HG03575 (cell line): ENCODE measurements around the gene NPC1.

Source experiments
- ATAC-seq: cut with Tn5 transposase; IDR thresholded peaks from one replicate; pipeline ENCODE4 v1.9.1; 2021; ENCODE audit not compliant: unreplicated experiment, insufficient number of reproducible peaks, low FRiP score; ENCODE audit errors: extremely low read depth

Gene NPC1

DNA sequence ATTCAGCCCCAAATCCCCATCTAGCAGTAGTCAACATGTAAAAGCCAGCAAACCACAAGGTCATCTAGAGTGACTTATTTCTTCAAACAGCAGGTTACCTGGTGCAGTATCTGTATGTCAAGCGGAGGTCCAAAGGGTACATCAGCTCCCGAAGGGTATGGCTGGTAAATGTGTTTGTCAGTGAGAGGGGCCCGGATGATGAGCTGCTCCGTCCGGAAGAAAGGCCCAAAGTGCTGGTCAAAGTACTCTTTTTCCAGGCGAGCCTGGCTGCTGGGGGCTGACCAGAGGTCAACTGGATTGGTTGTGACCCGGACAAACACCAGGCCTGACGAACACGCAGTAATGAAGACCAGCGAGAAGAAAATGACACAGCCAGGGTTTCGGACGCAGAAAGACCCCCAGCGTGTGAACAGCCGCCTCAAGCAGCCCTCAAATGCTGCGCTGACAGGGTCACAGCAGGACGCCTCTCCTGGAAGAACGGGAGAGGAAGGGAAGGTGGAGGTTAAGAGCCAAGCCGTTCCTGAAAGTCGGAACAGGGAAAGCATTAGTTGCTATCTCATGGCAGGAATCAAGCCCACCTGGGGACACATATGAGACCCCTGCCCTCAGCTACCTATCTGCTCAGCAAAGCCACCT, 30.0 kb downstream of the NPC1 start:
- ATAC-seq = no peak

DNA sequence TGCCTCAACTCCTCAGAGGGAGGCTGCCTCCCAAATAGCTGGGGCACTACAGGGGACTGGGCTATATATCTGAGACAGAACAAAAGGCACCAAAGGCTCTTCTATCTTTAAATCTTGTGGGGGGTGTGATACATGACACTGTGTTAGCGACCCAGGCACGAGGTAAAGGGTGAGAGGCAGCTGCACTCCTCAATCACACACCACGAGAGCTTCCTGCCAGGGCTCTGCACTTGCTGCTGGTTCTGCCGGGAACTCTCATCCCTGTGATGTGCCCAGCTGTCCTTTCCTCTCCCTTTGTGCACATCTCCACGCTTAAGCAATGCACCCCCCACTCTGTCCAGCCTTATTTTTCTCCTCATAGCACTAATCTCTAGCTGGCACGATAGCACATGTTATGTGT, 32.4 kb downstream of the NPC1 start:
- ATAC-seq = no peak

GRCh38 chr18:23552505-23552904, 33.8 kb downstream of the NPC1 start:
- ATAC-seq = no peak

- no peak for ATAC-seq
These were observed 34.3 kb downstream of the NPC1 start for GRCh38 chr18:23551978-23552377.

DNA sequence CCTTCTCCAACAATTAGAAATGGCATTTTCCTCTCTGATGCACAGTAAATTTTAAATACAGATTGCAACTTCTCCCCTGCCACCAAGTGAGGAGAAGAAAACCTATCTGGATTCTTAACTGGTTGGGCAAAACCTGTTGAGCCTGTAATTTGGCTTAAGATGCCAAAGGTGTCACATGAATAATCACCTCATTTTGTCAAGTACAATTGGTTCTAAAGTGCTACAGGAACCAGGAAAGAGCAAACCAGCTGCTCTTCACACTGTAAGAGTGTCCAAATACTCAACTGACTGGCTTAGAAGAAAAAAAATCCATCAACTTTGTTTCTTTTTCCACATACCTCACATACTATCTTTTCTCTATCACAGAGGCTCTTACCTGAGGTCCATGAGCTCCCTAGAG, 35.4 kb downstream of the NPC1 start:
- no peak for ATAC-seq

- no peak for ATAC-seq
These were observed 37.6 kb downstream of the NPC1 start for GRCh38 chr18:23548719-23549118.

DNA sequence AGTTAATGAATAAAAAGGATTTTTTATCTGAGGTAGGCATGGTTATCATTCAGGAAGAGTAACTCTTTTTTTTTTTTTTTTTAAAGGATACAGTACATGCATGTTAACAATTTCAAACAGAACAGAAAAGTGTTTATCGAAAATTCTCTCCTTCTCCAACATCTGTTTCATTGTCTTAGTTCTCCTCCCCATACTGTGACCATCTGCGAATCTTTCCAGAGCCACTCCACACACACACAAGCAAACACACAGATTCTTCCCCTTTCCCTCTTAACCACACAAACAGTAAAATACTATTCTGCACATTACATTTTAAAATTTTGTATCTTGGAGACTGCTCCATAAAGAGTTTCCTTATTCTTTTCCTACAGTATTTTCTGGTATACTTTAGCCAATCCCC, 38.0 kb downstream of the NPC1 start:
- ATAC-seq = no peak

DNA sequence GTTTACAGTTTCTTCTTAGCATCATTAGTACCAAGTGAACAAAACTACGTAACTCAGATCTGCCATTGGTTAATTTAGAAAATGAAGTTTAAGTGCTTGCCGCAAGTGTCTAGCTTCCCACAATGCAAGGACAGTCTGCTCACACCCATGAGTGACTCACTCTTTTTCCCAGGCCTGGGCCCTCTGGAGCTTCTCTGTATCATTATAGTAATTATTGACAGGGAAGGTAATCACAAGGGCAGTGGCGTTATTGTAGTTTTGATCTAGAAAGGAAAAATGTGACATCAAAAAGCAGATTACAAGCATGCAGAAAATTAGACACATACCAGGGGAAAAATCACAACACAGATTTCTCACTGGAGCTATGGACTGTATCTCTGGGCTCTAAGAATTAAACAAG, 38.5 kb downstream of the NPC1 start:
- no peak for ATAC-seq

GRCh38 chr18:23547306-23547705, 39.0 kb downstream of the NPC1 start:
- no peak for ATAC-seq

DNA sequence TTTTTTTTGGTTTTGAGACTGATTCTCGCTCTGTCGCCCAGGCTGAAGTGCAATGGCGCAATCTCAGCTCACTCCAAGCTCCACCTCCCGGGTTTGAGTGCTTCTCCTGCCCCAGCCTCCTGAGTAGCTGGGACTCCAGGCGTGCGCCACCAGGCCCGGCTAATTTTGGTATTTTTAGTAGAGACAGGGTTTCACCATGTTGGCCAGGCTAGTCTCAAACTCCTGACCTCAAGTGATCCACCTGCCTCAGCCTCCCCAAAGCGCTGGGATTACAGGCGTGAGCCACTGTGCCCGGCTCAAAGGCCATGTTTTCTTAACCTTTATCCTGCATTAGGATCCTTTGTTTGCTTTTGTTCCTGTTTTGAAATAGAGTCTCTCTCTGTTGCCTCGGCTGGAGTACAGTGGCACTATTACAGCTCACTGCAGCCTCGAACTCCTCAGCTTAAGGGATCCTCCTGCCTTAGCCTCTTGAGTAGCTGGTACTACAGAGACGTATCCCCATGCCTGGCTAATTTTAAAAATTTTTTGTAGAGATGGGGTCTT, 41.0 kb downstream of the NPC1 start:
- ATAC-seq = no peak

DNA sequence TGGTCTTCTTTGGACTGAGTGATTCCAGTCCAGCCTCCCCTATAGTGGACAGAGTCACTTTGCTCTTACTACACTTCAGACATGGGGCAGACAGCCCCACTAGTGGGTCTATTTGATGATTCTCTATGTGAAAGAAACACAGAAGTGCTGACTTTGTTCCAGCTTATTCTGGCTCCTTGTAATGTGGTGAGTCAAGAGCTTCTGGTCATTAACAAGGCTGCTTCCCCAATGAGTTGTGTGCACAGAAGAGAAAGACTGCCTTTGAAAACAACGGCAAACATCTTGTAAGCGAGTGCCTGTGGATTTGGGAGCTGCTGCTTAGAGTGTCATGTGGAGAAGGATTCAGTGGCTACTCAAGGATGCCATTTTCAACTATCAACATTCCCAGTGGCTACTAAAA, 43.8 kb downstream of the NPC1 start:
- no peak for ATAC-seq

GRCh38 chr18:23541349-23542093, 44.8 kb downstream of the NPC1 start:
- no peak for ATAC-seq

DNA sequence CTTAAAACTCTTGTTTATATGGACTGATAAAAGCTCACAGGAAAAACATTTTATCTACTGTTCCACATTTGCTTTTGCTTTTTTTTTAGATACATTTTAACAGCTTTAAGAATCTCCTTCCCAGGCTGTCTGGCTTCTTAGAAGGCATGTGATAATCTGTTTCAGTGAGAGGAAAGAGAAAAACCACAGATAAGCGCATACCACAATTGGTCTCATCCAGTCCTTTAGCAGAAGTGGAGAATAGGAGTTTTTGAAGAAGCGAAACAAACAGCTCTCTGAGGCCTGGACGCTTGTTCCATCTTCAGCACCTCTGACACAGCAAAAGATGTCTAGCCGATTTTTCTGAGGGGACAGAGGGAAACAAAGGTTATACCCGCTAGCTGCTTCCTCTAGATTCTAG, 45.4 kb downstream of the NPC1 start:
- ATAC-seq = no peak

DNA sequence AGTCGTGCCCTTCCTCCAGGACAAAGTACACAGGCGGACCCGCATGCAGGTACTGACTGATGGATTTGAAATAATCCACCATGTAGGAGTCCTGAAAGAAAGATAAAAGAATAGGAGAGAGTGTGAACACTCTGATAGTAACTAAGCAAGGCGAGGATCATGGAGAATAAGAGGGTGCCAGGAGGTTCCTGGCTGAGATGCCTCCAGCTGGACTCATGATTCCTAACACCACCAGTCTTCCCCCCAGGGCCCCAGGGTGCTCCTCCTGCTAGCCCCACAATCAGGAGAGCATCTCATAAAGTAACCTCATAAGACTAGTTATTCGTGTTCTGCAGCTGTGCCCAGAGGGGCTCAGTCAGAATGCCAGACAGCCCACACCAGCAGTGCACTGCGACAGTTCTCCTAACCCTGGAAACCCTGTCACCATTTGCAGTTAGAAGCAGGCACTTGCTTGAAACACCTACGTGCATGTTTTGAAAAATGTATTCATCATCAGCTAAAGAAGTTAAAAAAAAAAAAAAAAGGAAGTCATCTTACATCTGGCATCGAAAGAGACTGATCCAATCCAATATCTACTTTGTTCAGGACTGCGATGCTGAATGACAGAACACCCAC, 46.3 kb downstream of the NPC1 start:
- ATAC-seq = no peak

DNA sequence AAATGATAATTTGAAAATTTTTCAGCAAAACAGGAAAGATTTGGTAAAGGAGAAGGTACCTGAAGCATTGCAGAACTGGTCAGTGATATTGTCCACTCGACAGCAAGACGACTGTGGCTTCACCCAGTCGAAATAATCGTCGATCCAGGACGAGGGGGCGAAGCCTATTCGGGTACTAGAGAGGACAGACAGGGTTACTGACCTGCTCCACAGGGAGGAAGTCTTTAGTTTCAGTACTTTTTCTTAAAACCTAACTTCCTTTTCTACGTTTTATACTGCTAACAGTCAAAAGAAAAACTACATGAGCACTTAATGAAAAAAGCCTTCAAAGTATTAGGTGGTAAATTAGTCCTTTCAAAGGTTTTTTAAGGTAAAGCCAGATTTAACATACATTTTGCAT, 47.0 kb downstream of the NPC1 start:
- ATAC-seq = no peak

DNA sequence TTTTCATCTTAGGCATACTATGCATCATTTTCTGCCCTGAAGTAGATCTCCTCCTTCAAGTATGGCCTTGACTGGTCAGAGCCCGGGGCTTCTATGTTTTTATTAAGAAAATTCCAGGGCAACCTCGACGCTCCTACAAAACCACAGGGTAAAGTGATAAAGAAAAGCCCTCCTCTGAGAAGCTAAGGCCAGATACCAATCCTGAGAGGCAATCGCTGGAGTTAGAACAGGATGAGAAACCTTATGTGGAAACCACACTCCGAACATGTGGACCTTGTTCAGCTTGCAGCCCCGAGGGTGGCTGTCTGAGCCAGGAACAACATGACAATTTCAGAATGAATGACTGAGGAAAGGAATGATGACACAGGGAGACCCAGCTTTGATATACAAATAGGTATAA, 47.4 kb downstream of the NPC1 start:
- ATAC-seq = no peak

- no peak for ATAC-seq
These were observed 48.3 kb downstream of the NPC1 start for GRCh38 chr18:23538001-23538400.

DNA sequence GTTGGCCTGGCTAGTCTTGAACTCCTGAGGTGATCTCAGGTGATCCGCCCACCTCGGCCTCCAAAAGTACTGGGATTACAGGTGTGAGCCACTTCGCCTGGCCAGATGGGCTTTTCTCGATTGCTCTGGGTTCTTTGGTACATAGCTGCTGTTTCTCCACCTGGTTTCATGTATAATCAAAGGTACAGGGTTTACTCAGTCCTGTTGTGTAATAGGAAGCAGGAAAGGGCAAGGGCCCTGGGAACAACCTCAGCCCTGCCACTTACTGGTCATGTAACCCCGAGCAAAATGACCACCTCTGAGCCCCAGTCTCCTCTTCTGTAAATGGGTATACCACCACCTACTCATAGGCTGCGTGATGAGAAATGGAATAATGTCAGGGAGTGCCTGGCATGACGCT, 49.0 kb downstream of the NPC1 start:
- no peak for ATAC-seq

- ATAC-seq = no peak
These were observed 50.1 kb downstream of the NPC1 start for GRCh38 chr18:23536204-23536603.

- ATAC-seq = no peak
These were observed 52.0 kb downstream of the NPC1 start for GRCh38 chr18:23534276-23534675.
